Gastrocnemius medialis (tissue), 4 donors: ENCODE results near the gene VPS52. TPM values are rescaled to one million over a fixed set of nuclear protein-coding genes. Genes with fewer than 3 reads are reported as not detected.
A peak's percentile ranks its signal among the peaks of the same experiment; 100 is the strongest.

Experiments
- ATAC-seq, 2 donors: fragments of 150-250 bp; one replicate each; pipeline ENCODE4 v1.9.1; 2016
- DNase-seq, 2 donors: peaks; one replicate each; pipeline ENCODE4 v3.0.0-alpha.2; 2019
- H3K27ac ChIP-seq, 4 donors: fragments of 200-600 bp; sonication (generic); 1 replicate in 1 of 4; 2 replicates in 3 of 4; pipeline ENCODE4 v1.5.1; 2016 to 2018; ENCODE audit warnings: mild to moderate bottlenecking in 2 of 4, moderate library complexity in 1 of 4
- H3K27me3 ChIP-seq, 3 donors: fragments of 200-600 bp; sonication (generic) in 2 of 3; 1 replicate in 1 of 3; 2 replicates in 2 of 3; pipeline versions ENCODE4 v1.5.1 to v1.6.0; 2016 to 2019; ENCODE audit warnings: mild to moderate bottlenecking in 1 of 3, moderate library complexity in 1 of 3
- H3K36me3 ChIP-seq, 2 donors: fragments of 200-600 bp; sonication (generic) in 1 of 2; one replicate each; pipeline ENCODE4 v1.5.1; 2017 to 2018
- H3K4me1 ChIP-seq, 2 donors: fragments of 200-600 bp; sonication (generic) in 1 of 2; one replicate each; pipeline ENCODE4 v1.5.1; 2016 to 2017; ENCODE audit warnings: mild to moderate bottlenecking in 2 of 2
- H3K4me3 ChIP-seq, 4 donors: fragments of 200-600 bp; sonication (generic) in 3 of 4; 1 replicate in 1 of 4; 2 replicates in 3 of 4; pipeline ENCODE4 v1.5.1; 2016 to 2019; ENCODE audit warnings: mild to moderate bottlenecking in 2 of 4
- H3K9me3 ChIP-seq, 3 donors: fragments of 200-600 bp; sonication (generic) in 2 of 3; 1 replicate in 1 of 3; 2 replicates in 2 of 3; pipeline ENCODE4 v1.5.1; 2016 to 2019
- CTCF ChIP-seq, 5 experiments: fragments of 450-650 bp in 3 of 5; fragments of 200-600 bp in 2 of 5; sonication (generic) in 2 of 5; IDR thresholded peaks in 4 of 5; conservative IDR thresholded peaks in 1 of 5; 1 replicate in 4 of 5; 2 replicates in 1 of 5; pipeline ENCODE4 v1.5.1; 2016 to 2019; ENCODE audit warnings: antibody characterized with exemption in 5 of 5, mild to moderate bottlenecking in 3 of 5, moderate library complexity in 3 of 5
- POLR2A ChIP-seq, 2 donors: fragments of 450-650 bp; IDR thresholded peaks; one replicate each; pipeline ENCODE4 v1.6.1; 2017; ENCODE audit warnings: antibody characterized with exemption in 2 of 2, mild to moderate bottlenecking in 2 of 2, moderate library complexity in 2 of 2
- in situ Hi-C, 4 donors: fragments of 200-750 bp; cut with MboI; loops; one replicate each; pipeline versions ENCODE4 v1.15.0 to v1.8.0; 2017; ENCODE audit warnings: low sequenced_read_pairs in 4 of 4
- intact Hi-C: fragments of 100-400 bp; cut with DNase I; formaldehyde crosslinking; loops from one replicate; pipeline ENCODE4 v1.15.1; 2023; ENCODE audit warnings: low total_unique reads
- total RNA-seq, 4 donors: library from RNA; depleted of rRNA; stranded (reverse); fragments of >200 nt; gene quantifications; one replicate each; pipeline versions ENCODE4 v1.1.0 to v1.2.3, GENCODE V29; 2016

Gene VPS52
- total RNA-seq, 4 donors from 2014 or later: 28.7 to 52.8 (median 41.2) TPM

GRCh38 chr6:33298773-33299236 lies 27.1 kb upstream of the VPS52 start, which contains the start of gene RGL2:
Gene RGL2, minus strand, starts transcription at chr6:33298942. Its CDS starts 332 bp downstream, at chr6:33298610.
- H3K36me3 ChIP-seq: peaks cover 0 to 37% of the 10 kb centered on the region in 2 donors
- H3K27me3 ChIP-seq: no peaks in the 10 kb centered on the region
- DNase-seq (peak; percentile 76 to 80), ATAC-seq (peak; percentile 64)
- peaks cover 11 to 23% of the 10 kb centered on the region in 2 donors for H3K4me1 ChIP-seq
- TF ChIP-seq POLR2A (IDR thresholded peaks at IDR 0.05) (no peak), CTCF (IDR thresholded peaks at IDR 0.05 in 4 of 5, conservative IDR thresholded peaks at IDR 0.05 in 1 of 5) (no peak)
- H3K4me3 ChIP-seq: peak within 1 kb of the TSS; percentile 71 to 86 (median 80)
- intact Hi-C loops (loop anchor here (1.0 to 2.0 kb wide), 6 partner anchors 10 to 99 kb away; partner anchors contain the start of genes B3GALT4, PFDN6, RXRB and SLC39A7), in situ Hi-C loops (loop anchor here in 1 of 4 donors (25.0 kb wide), 1 partner anchor 1437 kb away; the partner anchor contains the start of gene NEU1)
- no peaks in the 10 kb centered on the region for H3K9me3 ChIP-seq
- H3K27ac ChIP-seq: peak within 1 kb of the TSS; percentile 96 to 99 (median 97)

- H3K9me3 ChIP-seq: no peaks in the 10 kb centered on the region
- TF ChIP-seq POLR2A (IDR thresholded peaks at IDR 0.05) (peak in 1 of 2 donors; percentile 26), CTCF (IDR thresholded peaks at IDR 0.05 in 4 of 5, conservative IDR thresholded peaks at IDR 0.05 in 1 of 5) (no peak)
- H3K36me3 ChIP-seq: peaks cover 0 to 39% of the 10 kb centered on the region in 2 donors
- peaks cover 11 to 23% of the 10 kb centered on the region in 2 donors for H3K4me1 ChIP-seq
- peak overlapping the region; percentile 96 to 99 (median 97) for H3K27ac ChIP-seq
- intact Hi-C loops: loop anchor here (1.0 to 2.0 kb wide), 2 partner anchors 9 to 49 kb away; partner anchors contain the start of genes PFDN6 and WDR46
- DNase-seq: peak in 1 of 2 donors; percentile 71
- H3K4me3 ChIP-seq: peak overlapping the region; percentile 71 to 86 (median 80)
- no peaks in the 10 kb centered on the region for H3K27me3 ChIP-seq
- in situ Hi-C loops: loop anchor here in 1 of 4 donors (25.0 kb wide), 1 partner anchor 1436 kb away; the partner anchor contains the start of gene NEU1
- ATAC-seq: peak; percentile 19 to 27
These were observed 26.5 kb upstream of the VPS52 start for GRCh38 chr6:33297956-33298772.

- Histone ChIP-seq H3K36me3 (peaks cover 0 to 41% of the 10 kb centered on the region in 2 donors), H3K4me3 (peak overlapping the region; percentile 71 to 86 (median 80)), H3K4me1 (peaks cover 11 to 23% of the 10 kb centered on the region in 2 donors), H3K27ac (peak overlapping the region; percentile 96 to 99 (median 97)), H3K27me3 (no peaks in the 10 kb centered on the region), H3K9me3 (no peaks in the 10 kb centered on the region)
- ATAC-seq: peak in 1 of 2 donors; percentile 0
- intact Hi-C loops (no loop called here), in situ Hi-C loops (loop anchor here in 1 of 4 donors (25.0 kb wide), 1 partner anchor 1435 kb away; the partner anchor contains the start of gene NEU1)
- no peak for DNase-seq
- no peak for TF ChIP-seq POLR2A (IDR thresholded peaks at IDR 0.05)
- no peak for TF ChIP-seq CTCF (IDR thresholded peaks at IDR 0.05 in 4 of 5, conservative IDR thresholded peaks at IDR 0.05 in 1 of 5)
These were observed 25.8 kb upstream of the VPS52 start for GRCh38 chr6:33297406-33297955.

GRCh38 chr6:33296797-33297405 lies 25.2 kb upstream of the VPS52 start:
- intact Hi-C loops: no loop called here
- Histone ChIP-seq H3K36me3 (peaks cover 0 to 47% of the 10 kb centered on the region in 2 donors), H3K4me3 (peak overlapping the region in 2 of 4 donors; percentile 85 to 86), H3K27ac (peak overlapping the region; percentile 96 to 99 (median 97)), H3K4me1 (peaks cover 11 to 23% of the 10 kb centered on the region in 2 donors), H3K9me3 (no peaks in the 10 kb centered on the region), H3K27me3 (no peaks in the 10 kb centered on the region)
- in situ Hi-C loops: loop anchor here in 1 of 4 donors (25.0 kb wide), 1 partner anchor 1435 kb away; the partner anchor contains the start of gene NEU1
- ATAC-seq (no peak), DNase-seq (no peak)
- TF ChIP-seq POLR2A (IDR thresholded peaks at IDR 0.05) (no peak), CTCF (IDR thresholded peaks at IDR 0.05 in 4 of 5, conservative IDR thresholded peaks at IDR 0.05 in 1 of 5) (no peak)
